HG02623 (cell line): ENCODE data around the gene ZBTB20.

Experiments
- ATAC-seq: cut with Tn5 transposase; IDR thresholded peaks from one replicate; pipeline ENCODE4 v1.9.1; 2021; ENCODE audit warnings: moderate library complexity; ENCODE audit not compliant: unreplicated experiment

The ZBTB20 gene

DNA sequence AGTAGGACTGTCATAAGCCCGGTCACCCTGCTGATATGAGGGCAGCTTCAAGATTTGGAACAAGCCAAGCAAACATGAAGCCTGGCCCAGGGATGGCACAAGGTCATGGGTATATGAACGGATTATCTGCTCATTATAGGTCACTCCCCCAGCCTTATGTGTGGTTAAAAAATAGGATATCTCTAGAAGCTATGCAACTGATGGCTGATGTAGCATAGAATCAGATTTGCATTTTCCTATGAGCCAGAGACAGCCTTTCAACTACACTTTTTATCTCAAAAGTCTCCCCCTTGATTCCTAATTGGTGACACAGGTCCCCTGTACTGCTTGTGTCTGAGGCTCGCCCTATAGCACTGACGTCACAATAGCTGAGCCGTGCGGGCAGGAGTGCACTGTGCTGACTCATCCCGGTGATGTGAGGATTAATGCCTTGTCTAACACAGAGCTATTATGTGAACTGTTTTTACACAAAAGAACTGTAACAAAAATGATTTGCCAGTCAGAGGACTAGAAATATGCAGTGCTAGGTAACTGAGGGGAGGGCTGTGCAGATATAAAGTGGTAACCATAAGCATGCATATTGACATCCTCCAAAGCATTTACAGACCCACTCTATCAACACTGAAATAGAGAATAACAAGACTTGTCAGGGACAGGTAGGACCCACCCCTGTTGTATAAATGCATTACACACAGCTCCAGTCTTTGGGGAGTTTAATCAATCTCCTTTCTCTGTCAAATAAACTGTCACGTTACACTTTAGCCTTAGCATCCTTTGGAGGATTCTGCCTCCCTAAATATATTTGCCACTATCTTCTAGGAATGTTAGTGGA lies 648.3 kb downstream of the ZBTB20 start:
- no peak for ATAC-seq

DNA sequence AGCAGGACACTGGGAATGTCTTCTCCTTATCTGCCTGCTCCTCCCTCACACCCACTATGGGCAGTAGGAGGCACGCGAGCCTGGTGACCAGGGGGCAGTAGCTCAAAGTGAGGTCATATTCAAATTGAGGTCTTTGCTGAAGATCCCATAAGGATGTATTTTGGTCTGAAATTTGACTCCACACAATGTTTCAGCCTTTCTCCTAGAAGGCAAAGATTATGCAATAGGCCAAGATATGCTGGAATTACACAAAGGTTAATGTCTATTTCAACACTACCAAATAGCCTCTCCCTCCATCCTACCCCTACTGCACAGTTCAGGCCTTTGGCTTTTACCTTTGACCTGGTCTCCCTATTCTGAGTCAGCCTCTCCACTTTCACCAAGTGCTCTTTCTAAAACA lies 650.2 kb downstream of the ZBTB20 start:
- ATAC-seq: no peak

- no peak for ATAC-seq
These were observed 650.6 kb downstream of the ZBTB20 start for GRCh38 chr3:114496466-114496865.

DNA sequence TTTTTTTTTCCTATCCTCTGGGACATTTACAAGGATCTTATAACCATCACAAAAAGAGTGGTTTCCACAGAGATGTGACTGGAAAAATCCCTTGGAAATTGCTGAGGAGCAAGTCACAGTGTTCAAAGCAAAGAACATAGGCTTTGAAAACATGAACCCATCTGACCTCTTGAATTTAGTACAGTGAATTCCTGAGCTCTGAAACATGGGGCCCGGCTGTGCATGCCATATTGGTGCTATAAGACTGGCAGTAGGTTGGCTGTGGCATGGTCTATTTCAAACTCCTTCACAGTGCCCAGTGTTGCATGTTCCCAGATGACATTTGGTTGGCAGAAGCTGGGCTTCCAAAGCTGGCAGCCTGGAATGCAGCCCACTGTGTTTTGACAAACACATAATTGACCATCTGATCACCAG lies 651.1 kb downstream of the ZBTB20 start:
- ATAC-seq: no peak

GRCh38 chr3:114494498-114494897 lies 652.6 kb downstream of the ZBTB20 start:
- ATAC-seq: no peak

DNA sequence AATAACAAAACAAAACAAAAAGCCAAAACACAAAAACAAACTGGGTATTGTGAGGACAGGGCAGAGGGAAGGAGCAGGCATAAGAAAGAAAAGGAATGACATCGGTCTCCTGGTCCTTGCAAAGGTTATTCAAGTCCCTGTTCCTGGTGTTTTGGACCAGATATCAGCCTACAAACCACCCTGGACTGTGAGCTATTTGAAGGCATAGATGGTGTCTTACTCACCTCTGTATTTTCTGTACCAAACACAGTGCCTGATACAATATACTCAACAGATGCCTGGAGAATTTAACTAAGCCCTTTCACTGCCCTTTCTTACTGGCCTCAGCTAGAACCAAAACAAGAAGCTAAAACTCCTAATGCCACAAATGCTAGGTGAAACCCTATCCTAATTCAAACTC lies 656.3 kb downstream of the ZBTB20 start:
- ATAC-seq: no peak

DNA sequence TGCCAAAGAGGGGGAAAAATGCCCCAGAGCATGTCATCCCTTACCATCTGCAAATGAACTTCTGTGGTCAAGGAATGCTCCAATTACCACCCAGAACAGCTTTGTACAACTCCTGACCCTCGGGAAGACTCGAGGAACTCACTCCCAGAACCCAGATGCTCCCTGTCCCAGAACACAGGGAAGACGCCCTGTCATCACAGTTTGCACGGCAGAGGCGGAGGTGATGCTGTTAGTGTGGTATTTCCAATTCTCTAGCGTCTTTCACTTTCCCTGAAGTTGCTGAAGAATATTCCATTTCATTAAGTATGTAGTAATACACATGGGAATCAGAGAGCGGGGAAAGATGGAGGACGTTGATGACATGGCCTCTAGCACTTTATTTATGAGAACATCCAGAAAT lies 659.6 kb downstream of the ZBTB20 start:
- no peak for ATAC-seq

GRCh38 chr3:114484919-114485318 lies 662.2 kb downstream of the ZBTB20 start:
- no peak for ATAC-seq

DNA sequence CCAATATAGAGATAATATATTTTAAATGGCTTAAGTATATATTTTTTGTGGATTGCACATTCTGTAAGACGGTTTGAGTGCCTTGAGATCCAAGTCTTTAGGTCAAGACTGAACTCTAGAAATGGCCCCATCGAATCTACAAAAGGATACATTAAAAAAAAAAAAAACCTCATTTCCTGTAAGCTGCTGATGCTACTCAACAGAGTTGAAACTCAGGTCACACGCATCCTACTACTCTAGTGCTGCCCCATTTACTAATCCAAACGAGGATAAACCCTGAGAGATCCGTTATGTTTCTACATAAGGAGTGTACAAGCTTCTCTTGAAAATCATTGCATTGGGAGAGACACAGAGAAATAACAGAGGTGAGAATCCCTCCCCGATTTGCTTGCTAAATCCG lies 666.0 kb downstream of the ZBTB20 start:
- ATAC-seq: no peak

DNA sequence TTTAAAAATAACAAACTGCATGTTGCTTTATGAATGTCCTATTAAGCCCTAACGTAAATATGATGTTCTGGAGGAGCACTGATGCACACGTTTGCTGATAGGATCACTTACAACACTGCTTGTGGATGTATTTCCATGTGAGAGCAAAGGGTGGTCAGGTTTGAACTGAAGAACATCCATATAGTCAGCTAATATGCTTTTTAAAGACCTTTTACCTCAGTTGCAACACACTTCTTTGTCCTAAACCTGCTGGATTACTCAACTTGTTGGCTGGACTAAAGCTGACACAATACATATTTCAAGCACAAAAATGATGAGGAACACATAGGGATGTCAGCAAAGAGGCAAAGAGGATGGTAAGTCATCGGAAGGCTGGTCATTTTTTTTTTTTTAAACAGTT lies 666.6 kb downstream of the ZBTB20 start:
- no peak for ATAC-seq

- no peak for ATAC-seq
These were observed 668.3 kb downstream of the ZBTB20 start for GRCh38 chr3:114478801-114479200.

- ATAC-seq: no peak
These were observed 670.6 kb downstream of the ZBTB20 start for GRCh38 chr3:114476511-114476910.

GRCh38 chr3:114471478-114471877 lies 675.6 kb downstream of the ZBTB20 start:
- ATAC-seq: no peak

DNA sequence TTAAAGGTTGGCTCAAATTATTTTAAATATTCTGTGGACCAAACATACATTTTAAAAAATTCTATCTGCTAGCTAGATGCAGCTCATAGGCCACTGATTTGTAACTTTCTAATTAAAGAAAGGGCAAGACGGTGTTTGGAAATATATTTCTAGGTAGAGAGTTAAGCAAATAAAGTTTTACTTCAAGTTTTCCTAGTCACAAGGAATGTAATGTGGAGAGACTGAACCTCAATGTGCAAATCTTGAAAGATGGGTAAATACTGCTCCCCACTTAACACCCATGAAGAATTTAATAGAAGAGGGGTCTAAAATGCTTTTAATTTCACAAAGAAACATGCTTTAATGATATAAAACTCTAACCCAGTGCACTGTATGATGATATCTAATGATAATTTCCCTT lies 678.0 kb downstream of the ZBTB20 start:
- ATAC-seq: no peak

DNA sequence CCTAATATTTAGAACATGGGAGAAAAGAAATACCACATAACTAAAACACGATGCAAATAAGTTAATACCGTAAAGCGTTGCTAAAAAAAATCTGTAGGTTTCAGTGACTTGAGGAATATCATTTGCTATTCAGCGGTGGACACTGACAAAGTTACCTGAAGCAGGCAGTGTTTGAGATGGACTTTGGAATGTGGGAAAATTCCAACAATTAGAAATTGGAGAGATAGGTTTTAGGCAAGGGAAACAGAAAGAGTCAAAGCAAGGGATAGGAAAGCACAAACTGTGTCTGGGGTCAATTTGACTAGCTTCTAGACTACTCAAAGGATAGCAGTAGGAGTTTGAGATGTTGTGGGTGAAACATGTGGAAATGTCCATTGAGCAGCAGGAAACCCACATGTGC lies 680.3 kb downstream of the ZBTB20 start:
- ATAC-seq: no peak

- ATAC-seq: no peak
These were observed 680.8 kb downstream of the ZBTB20 start for GRCh38 chr3:114466251-114466650.

DNA sequence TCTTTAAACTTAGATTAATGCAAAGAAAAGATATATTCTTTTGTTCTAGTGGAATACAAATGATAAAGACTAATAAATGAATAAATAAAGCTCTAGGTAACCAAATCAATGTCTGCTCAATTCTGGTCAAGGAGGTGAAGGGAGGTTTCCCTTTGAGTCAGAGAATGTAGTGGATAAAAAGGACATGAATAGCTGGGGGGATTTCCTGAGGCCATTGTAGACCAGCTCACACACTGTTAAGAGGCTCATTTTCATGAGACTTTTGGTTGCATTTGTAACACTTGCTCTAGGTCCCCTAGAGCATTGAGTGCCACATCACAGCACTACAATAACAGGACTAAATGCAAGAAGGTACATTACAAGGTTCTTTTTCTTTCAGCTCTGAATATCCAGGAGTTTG lies 682.5 kb downstream of the ZBTB20 start:
- ATAC-seq: peak; percentile 86

DNA sequence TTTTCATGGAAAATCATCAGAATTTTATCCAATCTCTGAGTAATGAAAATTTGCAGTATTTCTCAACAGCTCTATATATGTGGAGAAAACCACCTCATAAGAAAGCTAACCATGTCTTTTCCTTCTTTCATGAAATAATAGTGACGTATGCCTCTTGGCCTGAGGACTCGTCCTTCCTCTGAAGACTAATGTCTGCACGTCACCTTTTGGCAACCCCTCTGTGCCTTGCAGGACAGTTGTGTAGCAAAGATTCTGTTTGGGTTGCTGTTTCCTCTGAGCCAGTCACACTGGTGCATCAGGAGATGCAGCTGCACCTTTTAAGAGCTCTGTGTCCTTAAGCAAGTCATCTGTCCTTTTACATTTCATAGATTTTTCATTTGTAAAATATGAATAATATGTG lies 684.3 kb downstream of the ZBTB20 start:
- ATAC-seq: no peak

GRCh38 chr3:114460459-114460858 lies 686.6 kb downstream of the ZBTB20 start:
- ATAC-seq: peak; percentile 37

- ATAC-seq: peak; percentile 76
These were observed 690.3 kb downstream of the ZBTB20 start for GRCh38 chr3:114456742-114457141.

DNA sequence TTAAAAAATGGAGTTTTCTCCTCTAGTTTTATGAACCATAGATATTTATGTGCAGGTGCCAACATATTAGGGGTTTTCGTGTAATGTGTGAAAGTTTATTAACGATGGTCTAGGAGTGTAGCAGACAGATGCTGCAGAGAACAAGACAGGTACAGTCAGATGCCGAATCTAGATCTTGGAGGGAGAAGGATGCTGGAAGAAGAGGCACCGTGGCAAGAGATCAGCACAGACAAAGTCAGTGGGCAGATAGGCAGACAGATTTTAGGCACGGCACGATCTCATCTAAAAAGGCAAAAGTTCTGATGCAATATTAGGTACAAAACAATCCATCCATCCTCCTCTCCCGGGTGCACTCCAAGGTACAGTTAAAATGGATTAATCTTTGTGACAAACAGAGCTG lies 691.7 kb downstream of the ZBTB20 start:
- ATAC-seq: no peak

GRCh38 chr3:114454551-114455251 lies 692.4 kb downstream of the ZBTB20 start:
- no peak for ATAC-seq
